DOHH2 (cell line): ENCODE measurements around the gene PLA2G3.

Experiments
- H3F3A ChIP-seq: fragments of 200-600 bp; sonication (generic), shearing (Covaris generic); 2 replicates; pipeline ENCODE4 v1.6.0; 2016; ENCODE audit warnings: antibody characterized with exemption, mild to moderate bottlenecking; ENCODE audit not compliant: control insufficient read depth, insufficient read depth
- H3K27ac ChIP-seq: fragments of 200-600 bp; sonication (generic); 2 replicates; pipeline ENCODE4 v1.5.1; 2014; ENCODE audit warnings: low read depth, mild to moderate bottlenecking, low read length, moderate library complexity
- H3K27me3 ChIP-seq: fragments of 200-600 bp; sonication (generic); 2 replicates; pipeline ENCODE4 v1.6.1; 2014; ENCODE audit warnings: mild to moderate bottlenecking, low read length, mixed read lengths; ENCODE audit not compliant: control insufficient read depth
- H3K36me3 ChIP-seq: fragments of 200-600 bp; sonication (generic); 2 replicates; pipeline ENCODE4 v1.6.1; 2014; ENCODE audit warnings: mild to moderate bottlenecking, low read length, moderate library complexity, mixed read lengths; ENCODE audit not compliant: control insufficient read depth
- H3K4me1 ChIP-seq: fragments of 200-600 bp; sonication (generic); 2 replicates; pipeline ENCODE4 v1.6.1; 2014; ENCODE audit warnings: mild to moderate bottlenecking, low read length, mixed read lengths; ENCODE audit not compliant: control insufficient read depth
- H3K4me2 ChIP-seq: fragments of 200-600 bp; sonication (generic); 2 replicates; pipeline ENCODE4 v1.6.0; 2014; ENCODE audit warnings: mild to moderate bottlenecking, low read length, moderate library complexity
- H3K4me3 ChIP-seq: fragments of 200-600 bp; sonication (generic); 2 replicates; pipeline ENCODE4 v1.5.1; 2014; ENCODE audit warnings: mild to moderate bottlenecking, low read length, mixed read lengths
- H3K79me2 ChIP-seq: fragments of 200-600 bp; sonication (generic); 2 replicates; pipeline ENCODE4 v1.6.1; 2014; ENCODE audit warnings: mild to moderate bottlenecking, low read length, mixed read lengths; ENCODE audit not compliant: control insufficient read depth
- H3K9me2 ChIP-seq: fragments of 200-600 bp; sonication (generic); replicated peaks from 2 replicates; pipeline ENCODE4 v1.6.1; 2014; ENCODE audit warnings: mild to moderate bottlenecking, low read length, mixed read lengths; ENCODE audit not compliant: control insufficient read depth
- H3K9me3 ChIP-seq: fragments of 200-600 bp; sonication (generic); 2 replicates; pipeline ENCODE4 v1.6.1; 2014; ENCODE audit warnings: antibody characterized with exemption, low read length, mixed read lengths; ENCODE audit not compliant: control insufficient read depth, insufficient read depth
- H4K20me1 ChIP-seq: fragments of 200-600 bp; sonication (generic); 2 replicates; pipeline ENCODE4 v1.6.0; 2014; ENCODE audit warnings: low read depth, mild to moderate bottlenecking, antibody characterized with exemption, low read length, moderate library complexity; ENCODE audit not compliant: control insufficient read depth, insufficient read depth
- CTCF ChIP-seq: fragments of 200-600 bp; sonication (generic); IDR thresholded peaks from one replicate; pipeline ENCODE4 v1.5.1; 2014; ENCODE audit warnings: antibody characterized with exemption, mild to moderate bottlenecking, low read depth, low read length; ENCODE audit not compliant: poor library complexity, severe bottlenecking
- EZH2phosphoT487 ChIP-seq: fragments of 200-600 bp; sonication (generic); IDR thresholded peaks from 2 replicates; pipeline ENCODE4 v1.6.1; 2017; ENCODE audit warnings: borderline replicate concordance, mild to moderate bottlenecking, antibody characterized with exemption, low read length, moderate library complexity, mixed read lengths

The PLA2G3 gene

GRCh38 chr22:31123292-31123602 is 17.1 kb downstream of the PLA2G3 start:
- no peaks in the 10 kb centered on the region for H3K9me3 ChIP-seq
- H3K27me3 ChIP-seq, result no peaks in the 10 kb centered on the region
- no peaks in the 10 kb centered on the region for H4K20me1 ChIP-seq
- no peaks in the 10 kb centered on the region for H3F3A ChIP-seq
- peaks cover 9% of the 10 kb centered on the region for H3K4me1 ChIP-seq
- no peaks in the 10 kb centered on the region for H3K9me2 ChIP-seq
- H3K27ac ChIP-seq, result no peak overlapping the region
- no peaks in the 10 kb centered on the region for H3K36me3 ChIP-seq
- H3K79me2 ChIP-seq, result no peaks in the 10 kb centered on the region
- no peak overlapping the region for H3K4me2 ChIP-seq
- TF ChIP-seq CTCF (no peak), EZH2phosphoT487 (no peak)
- H3K4me3 ChIP-seq, result no peak overlapping the region

- no peaks in the 10 kb centered on the region for H3K27me3 ChIP-seq
- H4K20me1 ChIP-seq, result no peaks in the 10 kb centered on the region
- no peak within 1 kb of the TSS for H3K27ac ChIP-seq
- H3K79me2 ChIP-seq, result no peaks in the 10 kb centered on the region
- H3K4me3 ChIP-seq, result no peak within 1 kb of the TSS
- peaks cover 6% of the 10 kb centered on the region for H3K4me1 ChIP-seq
- H3K36me3 ChIP-seq, result no peaks in the 10 kb centered on the region
- no peaks in the 10 kb centered on the region for H3F3A ChIP-seq
- no peaks in the 10 kb centered on the region for H3K9me3 ChIP-seq
- H3K9me2 ChIP-seq, result no peaks in the 10 kb centered on the region
- no peak within 1 kb of the TSS for H3K4me2 ChIP-seq
- TF ChIP-seq EZH2phosphoT487 (no peak), CTCF (no peak)
Observed at GRCh38 chr22:31122532-31123291, 17.6 kb downstream of the PLA2G3 start, which contains the start of gene INPP5J. Gene INPP5J (plus strand): TSS chr22:31122966. CDS start chr22:31123015, 49 bp downstream.

DNA sequence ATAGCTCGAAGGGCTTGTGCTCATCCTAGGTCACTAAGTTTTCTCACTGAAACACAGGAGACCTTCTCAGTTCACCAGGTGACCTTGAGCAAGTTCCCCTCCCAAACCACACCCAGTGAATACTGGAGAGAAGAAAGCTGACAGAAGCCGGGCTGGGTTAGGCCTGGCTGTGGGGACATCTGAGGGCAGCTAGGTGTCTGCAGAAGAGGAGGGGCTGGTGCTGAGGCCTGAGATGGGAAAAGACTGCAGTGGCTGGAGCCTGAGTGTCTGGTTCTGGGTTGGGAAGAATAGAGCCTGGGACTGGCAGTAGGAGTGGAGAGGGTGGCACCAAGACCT is 18.1 kb downstream of the PLA2G3 start:
- H3K27ac ChIP-seq, result no peak overlapping the region
- H3K9me3 ChIP-seq, result no peaks in the 10 kb centered on the region
- H3K27me3 ChIP-seq, result no peaks in the 10 kb centered on the region
- no peaks in the 10 kb centered on the region for H3F3A ChIP-seq
- H3K36me3 ChIP-seq, result no peaks in the 10 kb centered on the region
- no peaks in the 10 kb centered on the region for H3K79me2 ChIP-seq
- H3K4me3 ChIP-seq, result no peak overlapping the region
- H3K4me1 ChIP-seq, result peaks cover under 1% of the 10 kb centered on the region
- no peak overlapping the region for H3K4me2 ChIP-seq
- no peaks in the 10 kb centered on the region for H4K20me1 ChIP-seq
- TF ChIP-seq EZH2phosphoT487 (no peak), CTCF (no peak)
- no peaks in the 10 kb centered on the region for H3K9me2 ChIP-seq
